D721Med (cell line): ENCODE results near the gene ERICH4.

Source experiments
- DNase-seq: peaks from one replicate; pipeline ENCODE4 v3.0.0; 2011; ENCODE audit warnings: low spot score; ENCODE audit not compliant: insufficient read length
- FAIRE-seq: peaks from 2 replicates; lab custom pipeline; 2011; peaks lifted over from hg19 to GRCh38; lab: Jason Lieb, UNC
- CTCF ChIP-seq: IDR thresholded peaks from 2 replicates; pipeline ENCODE4 v1.5.1; 2012; ENCODE audit warnings: mild to moderate bottlenecking, control low read depth; ENCODE audit not compliant: insufficient read depth; ENCODE audit errors: missing control alignments

The ERICH4 gene

DNA sequence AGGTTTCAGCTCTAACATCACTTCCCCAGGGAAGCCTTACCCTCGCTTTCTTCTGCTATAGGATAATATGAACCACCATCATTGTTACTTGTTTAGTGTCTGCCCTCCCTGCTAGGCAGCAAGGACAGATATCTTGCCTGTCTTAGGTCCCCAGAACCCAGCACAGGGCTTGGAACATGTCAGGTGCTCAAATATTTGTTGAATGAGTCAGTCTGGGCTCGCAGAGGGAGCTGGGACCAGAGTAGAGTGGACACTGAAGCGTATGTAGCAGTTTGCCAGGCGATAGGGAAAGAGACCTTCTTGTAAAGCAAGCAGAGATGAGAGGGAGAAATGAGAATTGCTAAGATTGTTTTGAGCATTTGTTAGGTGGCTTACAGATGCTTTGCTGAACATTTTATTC, 33.7 kb upstream of the ERICH4 start:
- FAIRE-seq (no peak), DNase-seq (no peak)
- no peak for TF ChIP-seq CTCF

- DNase-seq (no peak), FAIRE-seq (no peak)
- no peak for TF ChIP-seq CTCF
Measured at GRCh38 chr19:41410336-41411054, 32.5 kb upstream of the ERICH4 start.

DNA sequence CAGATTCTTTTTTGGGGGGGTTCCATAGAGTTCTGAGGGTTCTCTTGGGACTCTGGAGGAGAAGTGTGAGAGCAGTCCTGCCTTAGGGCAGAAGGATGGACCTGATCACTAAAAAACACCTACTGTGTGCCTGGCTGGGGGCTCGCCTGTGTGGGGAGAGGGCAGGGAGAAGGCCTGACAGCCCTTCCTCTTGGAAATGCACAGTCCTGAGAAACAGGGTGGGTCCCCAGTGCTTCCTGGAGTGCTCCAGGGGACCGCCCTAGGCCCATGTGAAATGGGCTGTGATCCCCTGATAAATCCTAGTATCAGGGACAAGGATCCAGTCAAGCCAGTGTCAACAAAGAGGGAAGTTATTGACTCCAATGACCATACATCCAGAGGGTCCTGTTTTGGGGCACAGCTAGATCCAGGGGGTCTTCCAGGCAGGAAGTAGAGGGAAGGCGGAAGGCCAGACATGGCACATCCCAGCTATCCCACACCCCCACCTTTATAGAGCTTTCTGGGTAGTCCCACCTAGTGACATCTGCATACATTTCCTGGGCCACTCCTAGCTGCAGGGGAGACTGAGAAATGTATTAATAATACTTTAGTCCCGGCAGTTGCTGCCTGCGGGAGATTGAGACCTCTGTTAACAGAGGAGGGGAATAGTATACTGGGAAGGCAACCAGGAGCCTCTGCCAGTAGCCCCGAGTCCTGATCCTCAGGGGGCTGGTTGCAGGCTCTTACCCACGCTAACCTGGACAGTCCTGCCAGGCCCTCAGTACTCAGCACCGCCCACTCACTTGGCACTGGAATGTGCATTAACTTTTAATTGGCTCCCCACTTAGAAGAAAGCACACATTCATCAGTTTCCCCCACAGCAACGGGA, 31.6 kb upstream of the ERICH4 start:
- TF ChIP-seq CTCF = no peak
- FAIRE-seq (no peak), DNase-seq (no peak)

DNA sequence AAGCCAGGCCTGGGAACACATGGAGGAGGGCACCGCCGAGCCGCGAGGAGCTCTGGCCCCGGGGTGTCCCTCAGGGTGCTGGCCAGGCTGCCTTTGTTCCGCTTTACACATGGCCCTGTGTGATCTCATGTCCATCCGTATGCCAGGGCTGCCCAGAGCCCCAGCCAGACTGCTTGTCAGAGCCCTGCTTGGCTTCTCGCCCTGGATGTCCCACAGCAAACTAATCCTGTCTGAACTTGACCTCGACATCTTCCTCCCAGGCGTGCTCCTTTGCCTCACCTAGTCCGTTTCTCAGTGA, 31.0 kb upstream of the ERICH4 start:
- TF ChIP-seq CTCF = no peak
- no peak for DNase-seq
- no peak for FAIRE-seq

DNA sequence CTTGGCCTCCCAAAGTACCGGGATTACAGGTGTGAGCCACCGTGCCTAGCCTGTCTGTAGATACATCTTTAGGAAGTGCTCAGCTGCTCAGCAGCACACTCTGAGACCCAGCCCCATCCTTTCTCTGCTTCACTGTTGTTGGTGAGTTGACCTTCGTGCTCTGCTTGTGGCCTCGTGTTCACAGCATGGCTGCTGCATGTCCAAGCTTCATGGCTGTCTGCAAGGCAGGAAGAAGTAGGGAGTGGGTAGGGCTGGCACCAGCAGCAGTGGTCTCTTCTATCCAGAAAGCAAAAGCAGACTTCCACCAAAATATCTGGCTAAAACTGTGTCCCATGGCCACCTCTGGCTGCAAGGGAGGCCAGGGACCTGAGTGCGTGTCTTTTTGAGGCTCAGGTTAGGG, 30.0 kb upstream of the ERICH4 start:
- DNase-seq (no peak), FAIRE-seq (no peak)
- no peak for TF ChIP-seq CTCF

GRCh38 chr19:41413947-41414346, 29.0 kb upstream of the ERICH4 start:
- DNase-seq = no peak
- no peak for FAIRE-seq
- no peak for TF ChIP-seq CTCF

DNA sequence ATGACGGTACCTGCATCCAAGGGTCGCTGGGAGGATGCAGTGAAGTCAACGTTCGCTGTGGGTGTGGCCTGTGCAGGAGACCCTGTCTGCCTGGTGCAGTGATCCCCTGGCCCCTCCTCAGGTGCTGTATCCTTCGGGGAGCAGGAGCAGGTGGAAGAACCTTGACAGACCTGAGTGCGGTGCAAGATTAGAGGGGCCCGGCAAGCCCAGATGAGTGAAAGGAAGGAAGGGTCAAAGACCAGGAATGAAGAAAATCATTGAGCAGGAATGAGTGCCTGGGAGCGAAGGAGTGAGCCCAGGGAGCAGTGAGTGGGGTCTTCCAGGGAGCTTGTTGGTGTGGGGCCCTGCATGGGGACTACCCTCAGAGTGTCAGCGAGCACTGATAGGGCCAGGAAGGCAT, 28.5 kb upstream of the ERICH4 start:
- no peak for DNase-seq
- FAIRE-seq = no peak

More for the DNA sequence above, 28.5 kb upstream of the ERICH4 start:
- no peak for TF ChIP-seq CTCF
